HCT116 (cell line): Measurements from ENCODE around the gene CGB7.

Source experiments
- CEBPB ChIP-seq: IDR thresholded peaks from 2 replicates; pipeline ENCODE4 v1.6.1; 2012; ENCODE audit warnings: low read depth
- CTCF ChIP-seq, 3 experiments: fragments of 200-600 bp in 1 of 3; sonication (generic) in 1 of 3; IDR thresholded peaks in 2 of 3; conservative IDR thresholded peaks in 1 of 3; 2 replicates each; pipeline ENCODE4 v1.5.1; 2012 to 2017; ENCODE audit warnings: low read depth in 2 of 3, low read length in 2 of 3, antibody characterized with exemption in 1 of 3, borderline replicate concordance in 1 of 3, control low read depth in 1 of 3, mild to moderate bottlenecking in 1 of 3, mixed read lengths in 1 of 3, mixed run types in 1 of 3, moderate library complexity in 1 of 3; ENCODE audit not compliant: insufficient read depth in 1 of 3
- ELF1 ChIP-seq: IDR thresholded peaks from 2 replicates; pipeline ENCODE4 v1.6.1; 2012; ENCODE audit warnings: low read depth, borderline replicate concordance
- EZH2 ChIP-seq: fragments of 200-600 bp; sonication (generic); IDR thresholded peaks from 2 replicates; pipeline ENCODE4 v1.6.1; 2017; ENCODE audit warnings: antibody characterized with exemption, mixed run types
- FOSL1 ChIP-seq: IDR thresholded peaks from 2 replicates; pipeline ENCODE4 v1.6.1; 2012; ENCODE audit warnings: low read depth
- JUND ChIP-seq: IDR thresholded peaks from 2 replicates; pipeline ENCODE4 v1.6.1; 2012
- POLR2A ChIP-seq: IDR thresholded peaks from 2 replicates; pipeline ENCODE4 v1.7.0; 2011; ENCODE audit warnings: borderline replicate concordance; ENCODE audit not compliant: insufficient read depth, insufficient read length; ENCODE audit errors: extremely low read depth
- POLR2AphosphoS5 ChIP-seq: IDR thresholded peaks from 2 replicates; pipeline ENCODE4 v1.6.1; 2011; ENCODE audit warnings: mild to moderate bottlenecking, low read depth, low read length, moderate library complexity
- RAD21 ChIP-seq: IDR thresholded peaks from 2 replicates; pipeline ENCODE4 v1.6.1; 2012; ENCODE audit warnings: low read depth, mild to moderate bottlenecking
- SIN3A ChIP-seq: IDR thresholded peaks from 2 replicates; pipeline ENCODE4 v1.6.1; 2012; ENCODE audit warnings: low read depth
- TCF7L2 ChIP-seq: IDR thresholded peaks from 2 replicates; pipeline ENCODE4 v1.7.0; 2011; ENCODE audit warnings: borderline replicate concordance, inconsistent platforms; ENCODE audit not compliant: insufficient read depth, insufficient read length; ENCODE audit errors: extremely low read depth
- YY1 ChIP-seq: IDR thresholded peaks from 2 replicates; pipeline ENCODE4 v1.6.1; 2011; ENCODE audit warnings: low read length, low read depth, moderate library complexity, mild to moderate bottlenecking; ENCODE audit not compliant: insufficient replicate concordance; ENCODE audit errors: extremely low read depth
- TF ChIP-seq, protein P1 (sequence below): IDR thresholded peaks from 2 replicates; pipeline ENCODE4 v1.6.1; 2012
- TF ChIP-seq, protein P2 (sequence below): IDR thresholded peaks from 2 replicates; pipeline ENCODE4 v1.6.1; 2012; ENCODE audit warnings: low read depth

DNA sequence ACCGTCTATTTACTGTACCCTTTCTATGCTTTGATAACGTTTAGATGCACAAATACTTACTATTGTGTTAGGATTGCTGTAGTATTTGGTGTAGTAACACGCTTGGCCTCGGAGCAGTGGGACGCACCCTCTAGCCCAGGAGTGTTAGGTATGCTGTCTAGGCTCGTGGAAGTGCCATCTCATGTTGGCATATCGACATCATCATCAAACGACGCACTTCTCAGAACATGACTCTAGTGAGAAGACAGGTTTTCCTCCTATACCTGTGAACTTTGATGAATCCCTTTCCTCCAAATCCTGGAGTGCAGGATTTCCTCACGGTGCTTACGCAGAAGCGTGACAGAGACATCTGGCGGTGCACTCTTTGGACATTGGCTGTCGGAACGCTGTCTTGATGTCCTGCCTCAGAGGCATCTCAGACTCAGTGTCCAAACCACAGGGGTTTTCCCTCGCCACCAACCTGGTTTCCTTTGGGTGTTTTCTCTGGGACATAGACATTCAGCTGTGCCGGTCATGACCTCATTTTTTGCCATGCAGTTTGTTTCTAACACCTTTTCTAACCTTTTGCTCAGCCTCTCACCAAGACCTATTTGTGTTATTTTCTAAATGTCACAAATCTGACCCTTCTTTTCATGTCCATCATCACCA, 34.0 kb upstream of the CGB7 start:
- TF ChIP-seq POLR2A = no peak
- TF ChIP-seq CTCF (IDR thresholded peaks at IDR 0.05 in 2 of 3, conservative IDR thresholded peaks at IDR 0.05 in 1 of 3; ENCODE audit: borderline replicate concordance in 1 of 3, insufficient read depth in 1 of 3, low read depth in 2 of 3, low read length in 2 of 3) = no peak
- TF ChIP-seq TCF7L2 = no peak
- no peak for TF ChIP-seq FOSL1
- no peak for TF ChIP-seq RAD21
- no peak for TF ChIP-seq EZH2
- no peak for TF ChIP-seq JUND
- no peak for TF ChIP-seq POLR2AphosphoS5
- TF ChIP-seq ELF1 = no peak
- TF ChIP-seq, protein P1, sequence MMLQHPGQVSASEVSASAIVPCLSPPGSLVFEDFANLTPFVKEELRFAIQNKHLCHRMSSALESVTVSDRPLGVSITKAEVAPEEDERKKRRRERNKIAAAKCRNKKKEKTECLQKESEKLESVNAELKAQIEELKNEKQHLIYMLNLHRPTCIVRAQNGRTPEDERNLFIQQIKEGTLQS = no peak
- no peak for TF ChIP-seq SIN3A
- TF ChIP-seq, protein P2, sequence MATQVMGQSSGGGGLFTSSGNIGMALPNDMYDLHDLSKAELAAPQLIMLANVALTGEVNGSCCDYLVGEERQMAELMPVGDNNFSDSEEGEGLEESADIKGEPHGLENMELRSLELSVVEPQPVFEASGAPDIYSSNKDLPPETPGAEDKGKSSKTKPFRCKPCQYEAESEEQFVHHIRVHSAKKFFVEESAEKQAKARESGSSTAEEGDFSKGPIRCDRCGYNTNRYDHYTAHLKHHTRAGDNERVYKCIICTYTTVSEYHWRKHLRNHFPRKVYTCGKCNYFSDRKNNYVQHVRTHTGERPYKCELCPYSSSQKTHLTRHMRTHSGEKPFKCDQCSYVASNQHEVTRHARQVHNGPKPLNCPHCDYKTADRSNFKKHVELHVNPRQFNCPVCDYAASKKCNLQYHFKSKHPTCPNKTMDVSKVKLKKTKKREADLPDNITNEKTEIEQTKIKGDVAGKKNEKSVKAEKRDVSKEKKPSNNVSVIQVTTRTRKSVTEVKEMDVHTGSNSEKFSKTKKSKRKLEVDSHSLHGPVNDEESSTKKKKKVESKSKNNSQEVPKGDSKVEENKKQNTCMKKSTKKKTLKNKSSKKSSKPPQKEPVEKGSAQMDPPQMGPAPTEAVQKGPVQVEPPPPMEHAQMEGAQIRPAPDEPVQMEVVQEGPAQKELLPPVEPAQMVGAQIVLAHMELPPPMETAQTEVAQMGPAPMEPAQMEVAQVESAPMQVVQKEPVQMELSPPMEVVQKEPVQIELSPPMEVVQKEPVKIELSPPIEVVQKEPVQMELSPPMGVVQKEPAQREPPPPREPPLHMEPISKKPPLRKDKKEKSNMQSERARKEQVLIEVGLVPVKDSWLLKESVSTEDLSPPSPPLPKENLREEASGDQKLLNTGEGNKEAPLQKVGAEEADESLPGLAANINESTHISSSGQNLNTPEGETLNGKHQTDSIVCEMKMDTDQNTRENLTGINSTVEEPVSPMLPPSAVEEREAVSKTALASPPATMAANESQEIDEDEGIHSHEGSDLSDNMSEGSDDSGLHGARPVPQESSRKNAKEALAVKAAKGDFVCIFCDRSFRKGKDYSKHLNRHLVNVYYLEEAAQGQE = no peak
- TF ChIP-seq CEBPB = no peak
- TF ChIP-seq YY1 = no peak
